ES-I3 (cell line): ENCODE results near the gene PCBD1.
"Not testable (repeated sequence)": the region's sequence is repeated elsewhere in the genome, so short reads cannot be mapped to it uniquely, and the experiment has no call there.

ENCODE experiments used
- H3K36me3 ChIP-seq: 2 replicates; pipeline ENCODE4 v1.6.1; 2013; ENCODE audit warnings: mild to moderate bottlenecking, low read length, control low read depth, moderate library complexity; ENCODE audit not compliant: insufficient read depth
- H3K4me1 ChIP-seq: 2 replicates; pipeline ENCODE4 v1.6.1; 2013; ENCODE audit warnings: mild to moderate bottlenecking, control low read depth, low read length; ENCODE audit not compliant: insufficient read depth
- H3K9ac ChIP-seq: 2 replicates; pipeline ENCODE4 v1.6.1; 2013; ENCODE audit warnings: low read depth, mild to moderate bottlenecking, low read length, moderate library complexity
- H3K9me3 ChIP-seq: 2 replicates; pipeline ENCODE4 v1.6.1; 2013; ENCODE audit warnings: mild to moderate bottlenecking, low read length, moderate library complexity; ENCODE audit not compliant: control insufficient read depth, insufficient read depth

Gene PCBD1

DNA sequence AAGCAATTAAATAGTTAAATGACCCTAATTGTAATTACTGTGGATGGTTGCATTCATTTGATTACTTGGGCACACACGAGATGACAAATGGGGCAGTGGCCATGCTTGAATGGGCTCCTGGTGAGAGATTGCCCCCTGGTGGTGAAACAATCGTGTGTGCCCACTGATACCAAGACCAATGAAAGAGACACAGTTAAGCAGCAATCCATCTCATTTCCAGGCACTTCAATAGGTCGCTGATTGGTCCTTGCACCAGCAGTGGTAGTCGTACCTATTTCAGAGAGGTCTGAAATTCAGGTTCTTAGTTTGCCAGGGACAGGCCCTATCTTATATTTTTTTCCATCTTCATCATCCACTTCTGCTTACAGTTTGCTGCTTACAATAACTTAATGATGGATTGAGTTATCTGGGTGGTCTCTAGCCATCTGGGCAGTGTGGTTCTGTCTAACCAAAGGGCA, 8.3 kb downstream of the PCBD1 start:
- Histone ChIP-seq H3K36me3 (peaks cover 9% of the 10 kb centered on the region), H3K4me1 (no peaks in the 10 kb centered on the region; the same call in 1 of the 2 replicates), H3K9me3 (no peaks in the 10 kb centered on the region), H3K9ac (no peak overlapping the region)

- H3K9me3 ChIP-seq: no peaks in the 10 kb centered on the region
- H3K36me3 ChIP-seq: peaks cover 9% of the 10 kb centered on the region
- H3K9ac ChIP-seq: no peak overlapping the region
- H3K4me1 ChIP-seq: no peaks in the 10 kb centered on the region; the same call in 1 of the 2 replicates
Observed at GRCh38 chr10:70879207-70879606, 9.2 kb downstream of the PCBD1 start.

DNA sequence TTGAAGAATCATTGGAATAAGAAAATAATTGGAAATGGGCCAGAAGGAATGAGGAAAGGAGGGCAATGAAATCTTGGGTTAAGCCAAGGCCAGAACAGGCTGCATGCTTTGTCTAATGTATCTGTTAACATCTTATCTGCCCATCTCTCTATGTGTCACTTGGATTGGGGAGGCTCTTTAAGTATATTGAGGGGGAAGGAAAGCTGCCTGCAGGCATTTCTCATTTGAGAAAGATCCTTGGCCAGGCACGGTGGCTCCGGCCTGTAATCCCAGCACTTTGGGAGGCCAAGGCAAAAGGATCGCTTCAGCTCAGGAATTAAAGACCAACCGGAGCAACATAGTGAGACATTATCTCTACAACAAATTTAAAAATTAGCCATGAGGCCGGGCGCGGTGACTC, 14.3 kb downstream of the PCBD1 start:
- H3K36me3 ChIP-seq: peaks cover 11% of the 10 kb centered on the region
- H3K4me1 ChIP-seq: no peaks in the 10 kb centered on the region; the same call in 1 of the 2 replicates
- no peaks in the 10 kb centered on the region for H3K9me3 ChIP-seq
- no peak overlapping the region for H3K9ac ChIP-seq

- H3K9ac ChIP-seq: no peak overlapping the region
- H3K9me3 ChIP-seq: no peaks in the 10 kb centered on the region
- no peaks in the 10 kb centered on the region; the same call in 1 of the 2 replicates for H3K4me1 ChIP-seq
- peaks cover 11% of the 10 kb centered on the region for H3K36me3 ChIP-seq
Observed at GRCh38 chr10:70872291-70872690, 16.1 kb downstream of the PCBD1 start.

GRCh38 chr10:70866424-70866823, 21.9 kb downstream of the PCBD1 start:
- Histone ChIP-seq H3K4me1 (peaks cover 11% of the 10 kb centered on the region; the same call in 1 of the 2 replicates), H3K9ac (no peak overlapping the region), H3K36me3 (peaks cover 10% of the 10 kb centered on the region), H3K9me3 (no peaks in the 10 kb centered on the region)

DNA sequence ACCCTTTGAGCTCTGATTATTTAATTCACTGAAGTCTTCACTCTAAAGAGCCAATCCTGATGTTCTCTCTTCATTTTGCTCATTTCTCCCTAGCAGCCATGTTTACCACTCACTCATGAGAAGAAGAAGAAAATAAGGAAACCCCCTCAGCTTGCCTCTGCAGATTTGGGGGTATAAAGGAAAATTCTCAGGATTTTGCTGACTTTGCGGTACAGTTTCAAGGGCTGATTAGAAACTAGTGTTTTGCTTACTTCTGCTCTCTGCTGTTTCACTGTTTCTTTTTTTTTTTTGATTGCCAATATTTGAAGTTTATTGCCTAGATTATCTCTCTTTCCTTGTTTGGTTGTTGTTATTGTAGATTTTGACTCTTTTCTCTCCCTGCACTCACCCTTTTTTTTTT, 23.4 kb downstream of the PCBD1 start:
- Histone ChIP-seq H3K4me1 (peaks cover 11% of the 10 kb centered on the region; the same call in 1 of the 2 replicates), H3K36me3 (peaks cover 9% of the 10 kb centered on the region), H3K9me3 (no peaks in the 10 kb centered on the region), H3K9ac (no peak overlapping the region)

DNA sequence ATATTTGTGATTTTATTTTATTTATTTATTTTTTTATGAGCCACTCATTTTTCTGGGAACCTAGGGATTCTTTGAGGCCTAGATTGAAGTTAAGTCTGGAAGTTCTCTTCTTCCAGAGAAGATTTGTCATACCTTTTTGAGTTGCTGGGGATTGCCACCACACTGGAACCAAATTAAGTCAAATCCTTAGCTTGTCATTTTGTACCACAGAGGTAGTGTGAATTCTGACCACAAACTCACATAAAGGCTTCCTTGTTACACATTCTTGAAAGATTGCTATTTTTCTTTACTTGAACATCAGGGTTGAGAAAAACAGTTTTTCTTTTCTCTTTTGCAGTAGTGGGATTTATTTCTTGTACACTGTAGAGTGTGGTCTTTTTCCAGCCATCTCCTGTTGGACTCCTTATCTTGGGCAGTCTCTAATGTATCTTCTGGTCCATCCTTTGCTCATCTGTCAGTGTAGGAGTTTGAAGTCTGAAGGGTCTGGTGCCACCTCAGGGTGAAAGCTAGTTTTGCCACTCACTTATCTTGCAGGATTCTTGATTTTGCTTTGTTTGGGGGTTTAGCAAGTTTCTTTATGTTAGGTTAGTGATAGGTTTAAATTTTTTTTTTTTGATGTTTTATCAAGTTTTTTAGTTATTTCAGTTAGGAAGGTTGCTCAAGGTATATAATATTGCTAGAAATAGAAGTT, 24.8 kb downstream of the PCBD1 start:
- H3K9ac ChIP-seq: no peak overlapping the region
- no peaks in the 10 kb centered on the region for H3K9me3 ChIP-seq
- peaks cover 11% of the 10 kb centered on the region; the same call in 1 of the 2 replicates for H3K4me1 ChIP-seq
- H3K36me3 ChIP-seq: peaks cover 11% of the 10 kb centered on the region

DNA sequence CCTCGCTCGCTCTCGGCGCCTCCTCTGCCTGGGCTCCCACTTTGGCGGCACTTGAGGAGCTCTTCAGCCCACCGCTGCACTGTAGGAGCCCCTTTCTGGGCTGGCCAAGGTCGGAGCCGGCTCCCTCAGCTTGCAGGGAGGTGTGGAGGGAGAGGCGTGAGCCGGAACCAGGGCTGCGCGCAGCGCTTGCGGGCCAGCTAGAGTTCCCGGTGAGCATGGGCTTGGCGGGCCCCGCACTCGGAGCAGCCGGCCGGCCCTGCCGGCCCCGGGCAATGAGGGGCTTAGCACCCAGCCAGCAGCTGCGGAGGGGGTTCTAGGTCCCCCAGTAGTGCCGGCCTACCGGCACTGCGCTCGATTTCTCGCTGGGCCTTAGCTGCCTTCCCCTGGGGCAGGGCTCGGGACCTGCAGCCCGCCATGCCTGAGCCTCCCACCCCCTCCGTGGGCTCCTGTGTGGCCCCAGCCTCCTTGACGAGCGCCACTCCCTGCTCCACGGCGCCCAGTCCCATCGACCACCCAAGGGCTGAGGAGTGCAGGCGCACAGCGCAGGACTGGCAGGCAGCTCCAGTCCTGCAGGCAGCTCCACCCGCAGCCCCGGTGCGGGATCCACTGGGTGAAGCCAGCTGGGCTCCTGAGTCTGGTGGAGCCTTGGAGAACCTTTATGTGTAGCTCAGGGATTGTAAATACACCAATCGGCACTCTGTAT, 26.7 kb downstream of the PCBD1 start:
- not testable (repeated sequence) for H3K9ac ChIP-seq
- Histone ChIP-seq H3K36me3 (peaks cover 14% of the 10 kb centered on the region), H3K4me1 (peaks cover 11% of the 10 kb centered on the region; the same call in 1 of the 2 replicates)

GRCh38 chr10:70858759-70859158, 29.6 kb downstream of the PCBD1 start:
- no peaks in the 10 kb centered on the region for H3K4me1 ChIP-seq
- no peaks in the 10 kb centered on the region for H3K9me3 ChIP-seq
- H3K9ac ChIP-seq: no peak overlapping the region
- H3K36me3 ChIP-seq: peaks cover 11% of the 10 kb centered on the region

More for the DNA sequence above, 26.7 kb downstream of the PCBD1 start:
- H3K9me3 ChIP-seq: not testable (repeated sequence)

- H3K9ac ChIP-seq: no peak overlapping the region
- H3K4me1 ChIP-seq: no peaks in the 10 kb centered on the region
- H3K36me3 ChIP-seq: peaks cover 7% of the 10 kb centered on the region
- H3K9me3 ChIP-seq: no peaks in the 10 kb centered on the region
Observed at GRCh38 chr10:70856454-70856853, 31.9 kb downstream of the PCBD1 start.

DNA sequence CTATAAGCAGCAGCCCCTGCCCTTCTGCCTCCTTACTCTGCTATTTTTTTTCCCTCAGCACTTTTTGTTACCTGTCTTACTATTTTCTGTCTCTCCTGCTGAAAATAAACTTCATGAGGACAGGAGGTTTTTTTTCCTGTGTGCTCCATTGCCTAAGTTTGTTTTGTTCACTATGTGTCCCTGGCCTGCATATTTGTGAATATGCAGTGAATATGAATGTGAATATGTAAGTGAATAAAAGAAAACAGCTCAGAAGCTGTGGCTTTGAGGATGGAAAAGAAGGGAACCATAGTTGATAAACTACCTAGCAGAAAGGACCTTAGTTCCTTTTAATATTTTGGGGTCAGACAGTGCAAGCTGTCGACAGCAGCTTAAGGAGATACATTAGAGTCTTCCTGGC, 34.9 kb downstream of the PCBD1 start:
- Histone ChIP-seq H3K4me1 (no peaks in the 10 kb centered on the region), H3K9ac (no peak overlapping the region), H3K9me3 (no peaks in the 10 kb centered on the region), H3K36me3 (peaks cover 2% of the 10 kb centered on the region)

GRCh38 chr10:70853038-70853437, 35.3 kb downstream of the PCBD1 start:
- Histone ChIP-seq H3K9me3 (no peaks in the 10 kb centered on the region), H3K4me1 (no peaks in the 10 kb centered on the region), H3K9ac (no peak overlapping the region), H3K36me3 (peaks cover 2% of the 10 kb centered on the region)

- Histone ChIP-seq H3K9me3 (no peaks in the 10 kb centered on the region), H3K36me3 (no peaks in the 10 kb centered on the region; the same call in 1 of the 2 replicates), H3K9ac (no peak overlapping the region), H3K4me1 (no peaks in the 10 kb centered on the region)
Observed at GRCh38 chr10:70851597-70852475, 36.5 kb downstream of the PCBD1 start.

- no peaks in the 10 kb centered on the region; the same call in 1 of the 2 replicates for H3K36me3 ChIP-seq
- H3K9me3 ChIP-seq: no peaks in the 10 kb centered on the region
- H3K9ac ChIP-seq: no peak overlapping the region
- H3K4me1 ChIP-seq: no peaks in the 10 kb centered on the region
Observed at GRCh38 chr10:70850097-70850496, 38.3 kb downstream of the PCBD1 start.
